ENCODE data around the gene C1orf56. TPM values are rescaled to one million over a fixed set of nuclear protein-coding genes. Genes with fewer than 3 reads are reported as not detected.
A peak's percentile ranks its signal among the peaks of the same experiment; 100 is the strongest.

The C1orf56 gene
- polyA plus RNA-seq, 1 of the 3 experiments (the other 2 are of a cell fraction): 5.5 TPM

- Histone ChIP-seq H3K27ac (ENCODE audit: low read depth in 2 of 2, low read length in 1 of 2) (peak within 1 kb of the TSS; percentile 79 to 86), H3K4me1 (ENCODE audit: control insufficient read depth in 1 of 2, insufficient read depth in 2 of 2, low read depth in 1 of 2, low read length in 1 of 2) (peaks cover 6 to 30% of the 10 kb centered on the region in 2 experiments; a peak in 2 of 4 replicates), H4K20me1 (ENCODE audit: insufficient read depth) (no peaks in the 10 kb centered on the region), H3K36me3 (replicated peaks in 1 of 2; ENCODE audit: control insufficient read depth in 1 of 2, insufficient read depth in 2 of 2, low read length in 1 of 2) (peaks cover 0 to 3% of the 10 kb centered on the region in 2 experiments), H3K4me2 (peak within 1 kb of the TSS; percentile 91), H3K9me2 (no peaks in the 10 kb centered on the region), H3K9me3 (no peaks in the 10 kb centered on the region), H3K27me3 (ENCODE audit: insufficient read depth) (no peaks in the 10 kb centered on the region), H3F3A (replicated peaks; ENCODE audit: insufficient read depth) (peaks cover 15% of the 10 kb centered on the region), H3K4me3 (ENCODE audit: low read depth in 2 of 2, low read length in 1 of 2) (peak within 1 kb of the TSS; percentile 77 to 80), H2AFZ (ENCODE audit: low read depth) (peak within 1 kb of the TSS; percentile 93), H3K79me2 (ENCODE audit: insufficient read depth) (peaks cover 24% of the 10 kb centered on the region; the same call in 1 of the 2 replicates), H3K9ac (peak within 1 kb of the TSS; percentile 84)
- 5% methylated on average over 34 of the region's 69 CpGs for WGBS (ENCODE audit: low lambda C conversion rate)
- ChIA-PET POLR2A (no interaction called here), CTCF (interaction anchor here (2.3 kb wide), 1 partner anchor 16 kb away, joined by 7 read pairs; no protein-coding TSS in a partner anchor)
- DNase-seq: peak; percentile 97
- TF ChIP-seq MEF2A (IDR thresholded peaks at IDR 0.05; ENCODE audit: borderline replicate concordance, low read depth) (no peak), TEAD4 (IDR thresholded peaks at IDR 0.05; ENCODE audit: borderline replicate concordance, insufficient read depth) (no peak), SIN3A (IDR thresholded peaks at IDR 0.05; ENCODE audit: borderline replicate concordance, low read depth, low read length) (peak; percentile 60; the same call in 1 of the 2 replicates), IRF3 (IDR thresholded peaks at IDR 0.05; ENCODE audit: low read depth, low read length) (no peak), FOXJ3 (CRISPR knock-in tag; IDR thresholded peaks at IDR 0.05) (peak; percentile 43; the same call in 1 of the 2 replicates), NFIC (IDR thresholded peaks at IDR 0.05; ENCODE audit: borderline replicate concordance) (no peak), REST (IDR thresholded peaks at IDR 0.05; ENCODE audit: low read depth, low read length) (no peak), EP300 (IDR thresholded peaks at IDR 0.05; ENCODE audit: borderline replicate concordance in 1 of 2, low read depth in 1 of 2, low read length in 1 of 2) (no peak), EZH2phosphoT487 (IDR thresholded peaks at IDR 0.05; ENCODE audit: borderline replicate concordance, low read depth) (no peak), RFX5 (IDR thresholded peaks at IDR 0.05; ENCODE audit: low read length) (peak; percentile 86), MXI1 (IDR thresholded peaks at IDR 0.05; ENCODE audit: low read depth, low read length) (peak; percentile 78), GATA2 (CRISPR knock-in tag; IDR thresholded peaks at IDR 0.05) (no peak), TCF12 (IDR thresholded peaks at IDR 0.05) (no peak), FOSL2 (IDR thresholded peaks at IDR 0.05; ENCODE audit: borderline replicate concordance, low read depth) (no peak), GABPA (IDR thresholded peaks at IDR 0.05; ENCODE audit: low read depth) (peak; percentile 77), CTCF (IDR thresholded peaks at IDR 0.05) (no peak), RXRA (IDR thresholded peaks at IDR 0.05; ENCODE audit: borderline replicate concordance, low read depth) (no peak; the same call in 1 of the 2 replicates), FOXM1 (IDR thresholded peaks at IDR 0.05; ENCODE audit: low read depth) (no peak), SMC3 (IDR thresholded peaks at IDR 0.05; ENCODE audit: low read depth, low read length) (no peak)
- TF ChIP-seq, protein P1, sequence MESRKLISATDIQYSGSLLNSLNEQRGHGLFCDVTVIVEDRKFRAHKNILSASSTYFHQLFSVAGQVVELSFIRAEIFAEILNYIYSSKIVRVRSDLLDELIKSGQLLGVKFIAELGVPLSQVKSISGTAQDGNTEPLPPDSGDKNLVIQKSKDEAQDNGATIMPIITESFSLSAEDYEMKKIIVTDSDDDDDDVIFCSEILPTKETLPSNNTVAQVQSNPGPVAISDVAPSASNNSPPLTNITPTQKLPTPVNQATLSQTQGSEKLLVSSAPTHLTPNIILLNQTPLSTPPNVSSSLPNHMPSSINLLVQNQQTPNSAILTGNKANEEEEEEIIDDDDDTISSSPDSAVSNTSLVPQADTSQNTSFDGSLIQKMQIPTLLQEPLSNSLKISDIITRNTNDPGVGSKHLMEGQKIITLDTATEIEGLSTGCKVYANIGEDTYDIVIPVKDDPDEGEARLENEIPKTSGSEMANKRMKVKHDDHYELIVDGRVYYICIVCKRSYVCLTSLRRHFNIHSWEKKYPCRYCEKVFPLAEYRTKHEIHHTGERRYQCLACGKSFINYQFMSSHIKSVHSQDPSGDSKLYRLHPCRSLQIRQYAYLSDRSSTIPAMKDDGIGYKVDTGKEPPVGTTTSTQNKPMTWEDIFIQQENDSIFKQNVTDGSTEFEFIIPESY (IDR thresholded peaks at IDR 0.05; ENCODE audit: borderline replicate concordance, low read depth): no peak
- TF ChIP-seq, protein P2, sequence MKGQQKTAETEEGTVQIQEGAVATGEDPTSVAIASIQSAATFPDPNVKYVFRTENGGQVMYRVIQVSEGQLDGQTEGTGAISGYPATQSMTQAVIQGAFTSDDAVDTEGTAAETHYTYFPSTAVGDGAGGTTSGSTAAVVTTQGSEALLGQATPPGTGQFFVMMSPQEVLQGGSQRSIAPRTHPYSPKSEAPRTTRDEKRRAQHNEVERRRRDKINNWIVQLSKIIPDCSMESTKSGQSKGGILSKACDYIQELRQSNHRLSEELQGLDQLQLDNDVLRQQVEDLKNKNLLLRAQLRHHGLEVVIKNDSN (IDR thresholded peaks at IDR 0.05; ENCODE audit: borderline replicate concordance, low read depth): no peak
Measured at GRCh38 chr1:151008244-151009205, 39.0 kb upstream of the C1orf56 start, which contains the start of gene PRUNE1. Gene PRUNE1 (plus strand): TSS chr1:151008449. CDS start chr1:151008633, 184 bp downstream.

Measured in SK-N-SH (cell line).